Astrocyte (in vitro differentiated cells and primary cell): ENCODE results near the gene CLDND1. TPM values are rescaled to one million over a fixed set of nuclear protein-coding genes. Genes with fewer than 3 reads are reported as not detected.

Experiments
- DNase-seq: peaks from one replicate; pipeline ENCODE4 v3.0.0-alpha.2; 2010; ENCODE audit warnings: low read depth
- FAIRE-seq: peaks from 2 replicates; lab custom pipeline; 2011; peaks lifted over from hg19 to GRCh38; lab: Jason Lieb, UNC
- H2AFZ ChIP-seq: 2 replicates; pipeline ENCODE4 v1.6.0; 2012; ENCODE audit warnings: low read depth, low read length, inconsistent platforms
- H3K27ac ChIP-seq: 2 replicates; pipeline ENCODE4 v1.5.1; 2011; ENCODE audit warnings: low read depth, low read length, inconsistent platforms
- H3K27me3 ChIP-seq: 2 replicates; pipeline ENCODE4 v1.6.0; 2011; ENCODE audit warnings: low read length, inconsistent platforms; ENCODE audit not compliant: insufficient read depth
- H3K36me3 ChIP-seq: 2 replicates; pipeline ENCODE4 v1.5.1; 2011; ENCODE audit warnings: low read length, inconsistent platforms; ENCODE audit not compliant: insufficient read depth
- H3K4me1 ChIP-seq: 2 replicates; pipeline ENCODE4 v1.5.1; 2011; ENCODE audit warnings: low read length, inconsistent platforms; ENCODE audit not compliant: insufficient read depth
- H3K4me2 ChIP-seq: 2 replicates; pipeline ENCODE4 v1.6.0; 2012; ENCODE audit warnings: low read length, inconsistent platforms
- H3K4me3 ChIP-seq: 2 replicates; pipeline ENCODE4 v1.5.1; 2011; ENCODE audit warnings: low read depth, mild to moderate bottlenecking, low read length, inconsistent platforms; ENCODE audit not compliant: insufficient read depth
- H3K79me2 ChIP-seq: 2 replicates; pipeline ENCODE4 v1.6.0; 2012; ENCODE audit warnings: mild to moderate bottlenecking, low read length, inconsistent platforms; ENCODE audit not compliant: insufficient read depth
- H3K9ac ChIP-seq: 2 replicates; pipeline ENCODE4 v1.6.0; 2012; ENCODE audit warnings: mild to moderate bottlenecking, low read length, inconsistent platforms
- H3K9me3 ChIP-seq: 2 replicates; pipeline ENCODE4 v1.5.1; 2012; ENCODE audit warnings: low read depth, mild to moderate bottlenecking, low read length, inconsistent platforms; ENCODE audit not compliant: insufficient read depth
- H4K20me1 ChIP-seq: 2 replicates; pipeline ENCODE4 v1.6.0; 2012; ENCODE audit warnings: low read length, inconsistent platforms; ENCODE audit not compliant: insufficient read depth
- H3K27ac Mint-ChIP-seq: one replicate; pipeline ENCODE4 v1.8.0; 2021; ENCODE audit warnings: mild to moderate bottlenecking, mixed read lengths; ENCODE audit not compliant: unreplicated experiment
- H3K27me3 Mint-ChIP-seq: one replicate; pipeline ENCODE4 v1.8.0; 2021; ENCODE audit warnings: low read depth, mixed read lengths; ENCODE audit not compliant: unreplicated experiment
- H3K36me3 Mint-ChIP-seq: one replicate; pipeline ENCODE4 v1.8.0; 2021; ENCODE audit warnings: low read depth, mixed read lengths; ENCODE audit not compliant: unreplicated experiment
- H3K4me1 Mint-ChIP-seq: one replicate; pipeline ENCODE4 v1.8.0; 2021; ENCODE audit warnings: low read depth, mixed read lengths; ENCODE audit not compliant: unreplicated experiment
- H3K4me3 Mint-ChIP-seq: one replicate; pipeline ENCODE4 v1.8.0; 2021; ENCODE audit warnings: mild to moderate bottlenecking, moderate library complexity, mixed read lengths; ENCODE audit not compliant: unreplicated experiment
- H3K9me3 Mint-ChIP-seq: one replicate; pipeline ENCODE4 v1.8.0; 2021; ENCODE audit warnings: mild to moderate bottlenecking, mixed read lengths; ENCODE audit not compliant: unreplicated experiment
- EZH2 ChIP-seq: IDR thresholded peaks from 2 replicates; pipeline ENCODE4 v1.6.1; 2012; ENCODE audit warnings: mild to moderate bottlenecking, low read length, inconsistent platforms; ENCODE audit not compliant: insufficient read depth
- total RNA-seq: library from RNA; stranded (reverse); gene quantifications from 2 replicates; pipeline ENCODE4 v1.2.1, GENCODE V29; 2021
- TF ChIP-seq, protein P1 (sequence below): IDR thresholded peaks from 2 replicates; pipeline ENCODE4 v1.5.1; 2011; ENCODE audit warnings: low read depth, mild to moderate bottlenecking, inconsistent platforms, low read length, moderate library complexity; ENCODE audit not compliant: insufficient read depth

The CLDND1 gene
- total RNA-seq, 1 donor from 2014 or later = 104 TPM

DNA sequence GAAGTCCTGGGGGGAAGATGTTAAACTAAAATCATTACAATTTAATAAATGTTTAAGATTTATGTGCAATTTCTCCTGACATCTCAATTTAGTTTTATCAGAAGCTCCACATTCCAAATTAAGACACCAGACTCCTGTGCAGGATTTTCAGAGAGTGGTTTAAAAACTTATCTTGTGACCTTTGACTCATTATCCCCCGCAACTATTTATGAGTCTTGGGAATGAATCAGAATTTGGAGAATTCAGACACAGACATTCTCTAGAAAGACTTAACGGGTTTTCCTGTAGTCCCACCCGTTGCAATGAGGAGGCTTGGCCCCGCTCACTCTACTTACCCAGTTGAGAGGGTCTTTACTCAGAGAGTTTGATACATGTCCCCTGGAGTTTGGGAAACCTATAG is 18.2 kb downstream of the CLDND1 start:
- no peak for FAIRE-seq
- no peaks in the 10 kb centered on the region for H3K9me3 Mint-ChIP-seq

DNA sequence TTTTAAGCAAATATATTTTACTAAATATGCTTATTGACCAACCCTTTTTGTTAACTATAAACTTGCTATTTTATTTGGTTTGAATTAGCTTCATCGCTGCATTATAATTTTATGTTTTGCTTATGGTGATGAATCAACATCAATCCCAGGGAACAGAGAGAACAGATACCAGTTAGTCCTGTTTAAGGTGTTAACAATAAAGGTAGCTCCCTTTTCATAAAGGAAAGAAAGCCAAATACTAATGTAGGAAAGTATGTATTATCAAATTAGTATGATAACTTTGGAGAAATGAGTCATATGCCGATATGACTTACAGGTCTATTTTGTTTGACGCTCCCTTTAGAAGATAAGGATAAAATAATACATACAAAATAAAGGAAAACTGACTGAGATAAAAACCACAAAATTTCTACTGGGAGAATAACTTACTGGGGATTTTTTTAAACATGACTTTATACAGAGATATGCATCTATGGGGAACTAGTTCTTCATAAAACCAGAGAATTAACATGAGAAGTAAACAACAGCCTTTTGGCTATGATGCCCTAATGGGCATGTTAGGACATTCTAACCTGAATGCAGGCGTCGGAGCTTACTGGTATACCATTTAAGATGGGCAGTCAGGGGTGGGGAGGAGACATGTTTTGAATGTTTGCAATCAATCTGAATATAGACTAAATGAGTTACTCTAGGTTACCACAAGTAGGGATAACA is 20.7 kb downstream of the CLDND1 start:
- Mint-ChIP-seq H3K4me3 (no peak overlapping the region), H3K27ac (no peak overlapping the region), H3K4me1 (no peaks in the 10 kb centered on the region), H3K36me3 (no peaks in the 10 kb centered on the region), H3K9me3 (no peaks in the 10 kb centered on the region), H3K27me3 (no peaks in the 10 kb centered on the region)
- Histone ChIP-seq H3K79me2 (no peaks in the 10 kb centered on the region), H3K4me3 (no peak overlapping the region), H3K27me3 (no peaks in the 10 kb centered on the region), H4K20me1 (no peaks in the 10 kb centered on the region), H2AFZ (no peak overlapping the region), H3K36me3 (no peaks in the 10 kb centered on the region), H3K9ac (no peak overlapping the region), H3K9me3 (no peaks in the 10 kb centered on the region), H3K4me1 (no peaks in the 10 kb centered on the region), H3K4me2 (no peak overlapping the region), H3K27ac (no peak overlapping the region)
- no peak for FAIRE-seq
- no peak for TF ChIP-seq EZH2
- TF ChIP-seq, protein P1, sequence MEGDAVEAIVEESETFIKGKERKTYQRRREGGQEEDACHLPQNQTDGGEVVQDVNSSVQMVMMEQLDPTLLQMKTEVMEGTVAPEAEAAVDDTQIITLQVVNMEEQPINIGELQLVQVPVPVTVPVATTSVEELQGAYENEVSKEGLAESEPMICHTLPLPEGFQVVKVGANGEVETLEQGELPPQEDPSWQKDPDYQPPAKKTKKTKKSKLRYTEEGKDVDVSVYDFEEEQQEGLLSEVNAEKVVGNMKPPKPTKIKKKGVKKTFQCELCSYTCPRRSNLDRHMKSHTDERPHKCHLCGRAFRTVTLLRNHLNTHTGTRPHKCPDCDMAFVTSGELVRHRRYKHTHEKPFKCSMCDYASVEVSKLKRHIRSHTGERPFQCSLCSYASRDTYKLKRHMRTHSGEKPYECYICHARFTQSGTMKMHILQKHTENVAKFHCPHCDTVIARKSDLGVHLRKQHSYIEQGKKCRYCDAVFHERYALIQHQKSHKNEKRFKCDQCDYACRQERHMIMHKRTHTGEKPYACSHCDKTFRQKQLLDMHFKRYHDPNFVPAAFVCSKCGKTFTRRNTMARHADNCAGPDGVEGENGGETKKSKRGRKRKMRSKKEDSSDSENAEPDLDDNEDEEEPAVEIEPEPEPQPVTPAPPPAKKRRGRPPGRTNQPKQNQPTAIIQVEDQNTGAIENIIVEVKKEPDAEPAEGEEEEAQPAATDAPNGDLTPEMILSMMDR = no peak
- DNase-seq = no peak

More for the DNA sequence above, 18.2 kb downstream of the CLDND1 start:
- TF ChIP-seq, protein P1 = no peak
- H3K27me3 Mint-ChIP-seq = no peaks in the 10 kb centered on the region
- DNase-seq = peak; percentile 22
- Histone ChIP-seq H4K20me1 (no peaks in the 10 kb centered on the region), H3K27me3 (no peaks in the 10 kb centered on the region), H3K36me3 (no peaks in the 10 kb centered on the region), H3K27ac (no peak overlapping the region), H3K79me2 (no peaks in the 10 kb centered on the region), H3K4me3 (no peak overlapping the region), H3K9me3 (no peaks in the 10 kb centered on the region), H2AFZ (no peak overlapping the region), H3K9ac (no peak overlapping the region), H3K4me1 (no peaks in the 10 kb centered on the region), H3K4me2 (no peak overlapping the region)
- H3K36me3 Mint-ChIP-seq = peaks cover 1% of the 10 kb centered on the region
- no peaks in the 10 kb centered on the region for H3K4me1 Mint-ChIP-seq
- H3K27ac Mint-ChIP-seq = no peak overlapping the region
- no peak overlapping the region for H3K4me3 Mint-ChIP-seq

DNA sequence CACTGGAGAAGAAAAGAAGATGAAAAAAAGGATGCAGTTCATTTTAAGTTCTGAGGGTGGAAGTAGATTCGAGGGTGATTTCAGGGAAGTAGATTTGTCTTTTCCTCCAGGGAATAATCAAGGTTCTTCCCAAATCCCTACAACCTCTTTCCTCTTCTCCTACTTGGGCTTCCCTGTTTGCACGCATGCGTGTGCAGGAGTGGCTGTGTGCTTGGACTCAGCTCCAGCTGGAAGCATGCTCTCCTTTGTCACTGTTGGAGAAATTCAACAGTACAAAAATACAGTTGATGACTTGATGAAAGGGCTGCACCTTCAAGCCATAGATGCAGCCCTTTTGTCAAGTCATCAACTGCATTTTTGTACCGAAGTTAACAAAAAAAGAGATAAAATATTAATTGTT is 21.4 kb downstream of the CLDND1 start:
- Histone ChIP-seq H4K20me1 (no peaks in the 10 kb centered on the region), H2AFZ (no peak overlapping the region), H3K9me3 (no peaks in the 10 kb centered on the region), H3K9ac (no peak overlapping the region), H3K79me2 (no peaks in the 10 kb centered on the region), H3K27ac (no peak overlapping the region), H3K36me3 (no peaks in the 10 kb centered on the region), H3K4me3 (no peak overlapping the region), H3K4me2 (no peak overlapping the region), H3K4me1 (no peaks in the 10 kb centered on the region), H3K27me3 (no peaks in the 10 kb centered on the region)
- TF ChIP-seq, protein P1 = no peak
- no peak for TF ChIP-seq EZH2
- Mint-ChIP-seq H3K4me3 (no peak overlapping the region), H3K4me1 (no peaks in the 10 kb centered on the region), H3K27ac (no peak overlapping the region), H3K9me3 (no peaks in the 10 kb centered on the region), H3K27me3 (no peaks in the 10 kb centered on the region), H3K36me3 (no peaks in the 10 kb centered on the region)
- no peak for FAIRE-seq
- DNase-seq = no peak
